Aorta (tissue), 5 donors: Measurements from ENCODE around the gene ZFYVE9. TPM values are rescaled to one million over a fixed set of nuclear protein-coding genes. Genes with fewer than 3 reads are reported as not detected.
"Not testable (repeated sequence)": the region's sequence is repeated elsewhere in the genome, so short reads cannot be mapped to it uniquely, and the experiment has no call there.

Experiments used
- ATAC-seq: fragments of 200-7000 bp; cut with Tn5 transposase; one replicate; pipeline ENCODE4 v1.9.1; 2022; ENCODE audit warnings: moderate library complexity; ENCODE audit not compliant: low FRiP score
- DNase-seq, 2 donors: peaks; one replicate each; pipeline ENCODE4 v3.0.0-alpha.2; 2020
- H3K27ac ChIP-seq, 2 donors: one replicate each; pipeline ENCODE4 v1.5.1; 2013; ENCODE audit warnings: low read length in 2 of 2, mild to moderate bottlenecking in 2 of 2, moderate library complexity in 2 of 2, control low read depth in 1 of 2, inconsistent platforms in 1 of 2, low read depth in 1 of 2
- H3K27me3 ChIP-seq, 2 donors: one replicate each; pipeline ENCODE4 v1.6.1; 2013; ENCODE audit warnings: control low read depth in 1 of 2, low read length in 1 of 2, mild to moderate bottlenecking in 1 of 2, moderate library complexity in 1 of 2; ENCODE audit not compliant: insufficient read depth in 2 of 2, control insufficient read depth in 1 of 2
- H3K36me3 ChIP-seq, 2 donors: one replicate each; pipeline ENCODE4 v1.6.1; 2013; ENCODE audit warnings: control low read depth in 1 of 2, low read length in 1 of 2, mild to moderate bottlenecking in 1 of 2; ENCODE audit not compliant: insufficient read depth in 2 of 2, control insufficient read depth in 1 of 2
- H3K4me1 ChIP-seq, 2 donors: one replicate each; pipeline ENCODE4 v1.6.1; 2013; ENCODE audit warnings: low read length in 2 of 2, control low read depth in 1 of 2, mild to moderate bottlenecking in 1 of 2, moderate library complexity in 1 of 2; ENCODE audit not compliant: insufficient read depth in 2 of 2, control insufficient read depth in 1 of 2
- H3K4me3 ChIP-seq, 2 donors: one replicate each; pipeline ENCODE4 v1.5.1; 2013; ENCODE audit warnings: low read length in 2 of 2, control low read depth in 1 of 2, mild to moderate bottlenecking in 1 of 2
- H3K9me3 ChIP-seq: one replicate; pipeline ENCODE4 v1.6.1; 2013; ENCODE audit warnings: mild to moderate bottlenecking, low read length; ENCODE audit not compliant: control insufficient read depth
- WGBS, 2 donors: extraction: QIAGEN DNeasy Blood & Tissue Kit; methylation state at CpG; one replicate each; pipeline ENCODE4 v1.1.7; 2013; 5-methylcytosine and 5-hydroxymethylcytosine counted together
- intact Hi-C, 2 donors: fragments of 100-400 bp; cut with DNase I; formaldehyde crosslinking; loops; one replicate each; pipeline versions ENCODE4 v1.14.2 to v1.15.0; 2022
- polyA plus RNA-seq, 2 donors: library from polyadenylated mRNA; stranded (reverse); fragments of 200-250 nt; gene quantifications; one replicate each; pipeline ENCODE4 v1.2.3, GENCODE V29; 2013
- total RNA-seq, 2 donors: library from RNA; stranded (reverse); fragmentation: NEBNext Ultra II Directional; extraction: Animal tissue kit (Norgen Biotek cat#: 25700); gene quantifications; one replicate each; pipeline ENCODE4 v1.2.1, GENCODE V29; 2021
- donor health status: healthy with polysubstance abuse.
- donor health status: Bipolar disorder and iron deficiency.
- donor health status: DM: no; HTN: no; CAD: no.
- donor health status: DM: no; HTN: no; CAD: no.
- donor health status: DM: yes; HTN: yes; CAD: no.

Gene ZFYVE9
- total and polyA plus RNA-seq, 4 donors: 6.6 to 28.8 (median 13.9) TPM

- no peaks in the 10 kb centered on the region for H3K36me3 ChIP-seq
- H3K9me3 ChIP-seq: no peaks in the 10 kb centered on the region
- peaks cover 0 to 4% of the 10 kb centered on the region in 2 donors for H3K4me1 ChIP-seq
- ATAC-seq: no peak
- DNase-seq: no peak
- WGBS, 2 donors: 83 to 89% methylated on average over 5 of the region's 5 CpGs
- H3K27me3 ChIP-seq: no peaks in the 10 kb centered on the region
- no peak overlapping the region for H3K27ac ChIP-seq
- no peak overlapping the region for H3K4me3 ChIP-seq
- intact Hi-C loops: loop anchor here in 1 of 2 donors (2.0 kb wide), 1 partner anchor 38 kb away; the partner anchor contains the start of genes ORC1 and PRPF38A
Measured at GRCh38 chr1:52367272-52367671, 225.4 kb downstream of the ZFYVE9 start.

- DNase-seq (peak; percentile 68 to 81), ATAC-seq (no peak)
- Histone ChIP-seq H3K36me3 (no peaks in the 10 kb centered on the region), H3K4me1 (peaks cover 0 to 4% of the 10 kb centered on the region in 2 donors), H3K27me3 (no peaks in the 10 kb centered on the region), H3K27ac (no peak overlapping the region), H3K4me3 (peak overlapping the region; percentile 21 to 25), H3K9me3 (no peaks in the 10 kb centered on the region)
- intact Hi-C loops: no loop called here
- WGBS, 2 donors: 3 to 4% methylated on average over 47 to 51 of the region's 51 CpGs
Measured at GRCh38 chr1:52368383-52369172, 226.7 kb downstream of the ZFYVE9 start.

GRCh38 chr1:52369851-52370250 lies 228.0 kb downstream of the ZFYVE9 start:
- ATAC-seq, H3K4me1 ChIP-seq, H3K36me3 ChIP-seq, H3K27me3 ChIP-seq, intact Hi-C loops, DNase-seq, H3K4me3 ChIP-seq, H3K9me3 ChIP-seq, H3K27ac ChIP-seq: not testable (repeated sequence)
- WGBS, 2 donors: 19 to 25% methylated on average over 1 of the region's 1 CpG

GRCh38 chr1:52385376-52385775 lies 243.5 kb downstream of the ZFYVE9 start:
- Histone ChIP-seq H3K36me3 (no peaks in the 10 kb centered on the region), H3K4me3 (no peak overlapping the region), H3K27me3 (no peaks in the 10 kb centered on the region), H3K27ac (no peak overlapping the region), H3K4me1 (no peaks in the 10 kb centered on the region), H3K9me3 (no peaks in the 10 kb centered on the region)
- ATAC-seq: no peak
- WGBS, 2 donors: 96 to 99% methylated on average over 3 of the region's 3 CpGs
- intact Hi-C loops: no loop called here
- DNase-seq: no peak

GRCh38 chr1:52386458-52386857 lies 244.6 kb downstream of the ZFYVE9 start:
- Histone ChIP-seq H3K4me1 (no peaks in the 10 kb centered on the region), H3K27ac (no peak overlapping the region), H3K27me3 (no peaks in the 10 kb centered on the region), H3K9me3 (no peaks in the 10 kb centered on the region), H3K36me3 (no peaks in the 10 kb centered on the region), H3K4me3 (no peak overlapping the region)
- 86 to 91% methylated on average over 5 of the region's 5 CpGs for WGBS, 2 donors
- DNase-seq (no peak), ATAC-seq (no peak)
- intact Hi-C loops: no loop called here

GRCh38 chr1:52393174-52393573 lies 251.3 kb downstream of the ZFYVE9 start:
- WGBS, 2 donors: 94 to 96% methylated on average over 5 of the region's 5 CpGs
- ATAC-seq: no peak

More at GRCh38 chr1:52393174-52393573, 251.3 kb downstream of the ZFYVE9 start:
- no peak for DNase-seq
- intact Hi-C loops: no loop called here
- Histone ChIP-seq H3K36me3 (no peaks in the 10 kb centered on the region), H3K9me3 (no peaks in the 10 kb centered on the region), H3K4me1 (no peaks in the 10 kb centered on the region), H3K27ac (no peak overlapping the region), H3K4me3 (no peak overlapping the region), H3K27me3 (no peaks in the 10 kb centered on the region)

Other genes starting within 250 kb of the ZFYVE9 start
- gene RAB3B, start 151.4 kb upstream of the ZFYVE9 start, total RNA-seq: under 1 TPM; 0.03 TPM
- gene RAB3B, start 151.4 kb upstream of the ZFYVE9 start, polyA plus RNA-seq: under 1 TPM; 0.05 to 0.13 TPM
- 1 to 10 TPM; 7.7 to 7.9 TPM for gene KTI12, start 108.3 kb upstream of the ZFYVE9 start, total RNA-seq
- gene KTI12, start 108.3 kb upstream of the ZFYVE9 start, polyA plus RNA-seq: 1 to 10 TPM; 2.0 to 6.4 TPM
- 10 to 100 TPM; 27.1 to 46.5 TPM for gene TXNDC12, start 86.9 kb upstream of the ZFYVE9 start, total RNA-seq
- gene TXNDC12, start 86.9 kb upstream of the ZFYVE9 start, polyA plus RNA-seq: 10 to 100 TPM; 20.9 to 30.3 TPM
- 10 to 100 TPM; 35.0 to 41.4 TPM for gene BTF3L4, start 85.8 kb upstream of the ZFYVE9 start, total RNA-seq
- gene BTF3L4, start 85.8 kb upstream of the ZFYVE9 start, polyA plus RNA-seq: 10 to 100 TPM; 33.6 to 45.3 TPM
- 10 to 100 TPM; 31.3 to 36.0 TPM for gene CC2D1B, start 224.1 kb downstream of the ZFYVE9 start, total RNA-seq
- 10 to 100 TPM in 1 of 2 donors, 1 to 10 TPM in 1; 7.6 to 18.8 TPM for gene CC2D1B, start 224.1 kb downstream of the ZFYVE9 start, polyA plus RNA-seq